GM04504 (cell line): Measurements from ENCODE around the gene RBM34.
"Not testable (repeated sequence)": the region's sequence is repeated elsewhere in the genome, so short reads cannot be mapped to it uniquely, and the experiment has no call there.

ENCODE experiments used
- DNase-seq: peaks from one replicate; pipeline ENCODE4 v3.0.0-alpha.2; 2012; ENCODE audit warnings: low read depth

The RBM34 gene

DNA sequence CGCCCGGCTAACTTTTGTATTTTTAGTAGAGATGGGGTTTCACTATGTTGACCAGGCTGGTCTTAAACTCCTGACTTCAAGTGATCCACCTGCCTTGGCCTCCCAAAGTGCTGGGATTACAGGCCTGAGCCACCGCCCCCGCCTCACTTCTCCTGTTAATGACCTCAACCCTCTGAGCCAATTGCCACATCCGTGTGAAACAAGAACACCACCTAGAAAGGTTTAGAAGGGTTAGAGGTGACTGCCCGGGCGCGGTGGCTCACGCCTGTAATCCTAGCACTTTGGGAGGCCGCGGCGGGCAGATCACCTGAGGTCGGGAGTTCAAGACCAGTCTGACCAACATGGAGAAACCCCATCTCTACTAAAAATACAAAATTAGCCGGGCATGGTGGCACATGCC, 68.6 kb downstream of the RBM34 start:
- DNase-seq: not testable (repeated sequence)

DNA sequence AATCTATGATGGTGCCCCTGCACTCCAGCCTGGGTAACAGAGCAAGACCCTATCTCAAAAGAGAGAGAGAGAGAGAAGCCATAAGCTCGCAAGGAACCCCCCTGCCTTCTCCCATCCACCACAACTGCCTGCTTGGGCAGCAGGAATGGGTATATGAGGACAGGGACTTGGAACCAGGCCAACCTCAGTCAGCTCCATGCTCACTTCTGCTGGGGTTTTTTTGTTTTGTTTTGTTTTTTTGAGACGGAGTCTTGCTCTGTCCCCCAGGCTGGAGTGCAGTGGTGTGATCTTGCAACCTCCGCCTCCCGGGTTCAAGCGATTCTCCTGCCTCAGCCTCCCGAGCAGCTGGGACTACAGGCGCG, 69.0 kb downstream of the RBM34 start:
- DNase-seq: not testable (repeated sequence)

DNA sequence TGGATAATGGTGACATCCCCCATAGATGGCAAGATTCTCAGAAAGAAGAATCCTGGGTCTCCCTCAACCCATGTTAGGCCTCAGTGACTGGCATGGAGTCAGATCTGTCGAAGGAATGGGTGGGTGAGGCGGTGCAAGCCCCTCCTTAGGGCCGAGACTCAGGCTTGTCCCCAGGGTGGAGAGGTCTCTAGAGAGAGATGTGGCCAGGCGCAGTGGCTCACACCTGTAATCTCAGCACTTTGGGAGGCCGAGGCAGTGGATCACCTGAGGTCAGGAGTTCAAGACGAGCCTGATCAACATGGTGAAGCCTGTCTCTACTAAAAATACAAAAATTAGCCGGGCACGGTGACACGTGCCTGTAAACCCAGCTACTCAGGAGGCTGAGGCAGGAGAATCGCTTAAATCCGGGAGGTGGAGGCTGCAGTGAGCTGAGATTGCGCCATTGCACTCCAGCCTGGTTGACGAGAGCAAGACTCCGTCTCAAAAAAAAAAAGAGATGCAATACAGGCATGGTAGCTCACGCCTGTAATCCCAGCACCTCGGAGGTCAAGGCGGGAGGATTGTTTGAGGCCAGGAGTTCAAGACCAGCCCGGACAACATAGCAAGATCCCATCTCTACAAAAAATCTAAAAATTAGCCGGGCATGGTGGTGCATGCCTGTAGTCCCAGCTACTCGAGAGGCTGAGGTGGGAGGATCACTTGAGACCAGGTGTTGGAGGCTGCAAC, 69.6 kb downstream of the RBM34 start:
- not testable (repeated sequence) for DNase-seq

DNA sequence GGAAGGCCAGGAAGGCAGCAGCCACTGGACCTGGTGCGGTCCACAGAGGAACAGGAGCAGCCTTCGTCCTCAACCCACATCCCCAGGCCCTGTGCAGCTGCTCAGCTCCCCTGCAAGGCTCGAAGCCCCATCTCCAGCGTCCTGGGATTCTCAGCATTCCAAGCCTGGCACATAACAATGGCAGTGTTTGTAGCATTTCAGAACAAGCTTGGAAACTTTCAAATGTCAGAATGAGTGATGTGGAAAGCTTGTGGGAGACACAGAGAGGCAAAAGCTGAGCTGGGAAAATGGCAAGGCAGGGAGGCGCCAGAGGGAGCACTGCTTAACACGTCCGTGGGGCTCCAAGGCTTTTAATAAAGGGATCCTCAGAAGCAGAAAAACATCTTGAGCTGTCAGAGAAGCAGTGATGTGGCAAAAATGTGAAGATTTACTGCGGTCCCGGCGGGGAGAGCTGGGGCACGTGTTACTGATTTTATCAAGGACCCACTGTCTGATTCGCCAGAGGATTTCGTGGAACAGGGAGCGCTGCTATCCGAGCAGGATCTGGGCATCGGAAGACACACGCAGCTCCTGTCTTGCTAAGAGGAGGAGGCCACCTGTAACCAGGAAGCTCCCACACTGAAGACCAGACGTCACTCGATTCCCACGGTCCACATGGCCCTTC, 70.5 kb downstream of the RBM34 start:
- DNase-seq: no peak

DNA sequence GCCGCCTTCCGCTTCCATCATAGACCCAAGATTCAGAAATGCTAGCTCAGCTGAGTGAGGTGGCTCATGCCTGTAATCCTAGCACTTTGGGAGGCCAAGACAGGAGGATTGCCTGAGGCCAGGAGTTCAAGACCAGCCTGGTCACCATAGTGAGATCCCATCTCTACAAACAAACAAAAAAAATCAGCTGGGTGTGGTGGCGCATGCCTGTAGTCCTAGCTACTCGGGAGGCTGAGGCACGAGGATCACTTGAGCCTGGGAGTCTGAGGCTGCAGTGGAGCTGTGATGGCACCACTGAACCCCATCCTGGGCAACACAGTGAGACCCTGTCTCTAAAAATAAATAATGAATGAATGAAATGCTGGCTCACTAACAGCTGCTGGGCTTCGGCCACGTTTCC, 72.1 kb downstream of the RBM34 start:
- DNase-seq: no peak

DNA sequence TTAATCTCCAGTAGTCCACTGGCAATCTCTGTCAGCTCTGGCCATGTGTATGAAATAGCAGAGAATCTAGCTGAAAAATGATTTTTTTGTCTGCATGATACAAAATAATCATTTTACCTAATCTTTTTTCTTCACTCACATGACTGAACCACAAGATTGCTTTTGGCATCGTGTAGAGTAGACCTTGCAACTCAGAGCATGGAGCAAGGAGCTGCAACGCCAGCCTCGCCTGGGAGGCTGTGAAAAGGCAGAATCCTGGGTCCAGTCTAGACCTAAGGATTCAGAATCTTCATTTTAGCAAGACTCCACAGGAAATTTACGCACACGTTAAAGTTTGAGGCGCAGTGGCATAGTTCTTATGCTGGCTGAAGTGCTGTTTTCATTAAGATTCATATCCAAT, 72.6 kb downstream of the RBM34 start:
- no peak for DNase-seq

DNA sequence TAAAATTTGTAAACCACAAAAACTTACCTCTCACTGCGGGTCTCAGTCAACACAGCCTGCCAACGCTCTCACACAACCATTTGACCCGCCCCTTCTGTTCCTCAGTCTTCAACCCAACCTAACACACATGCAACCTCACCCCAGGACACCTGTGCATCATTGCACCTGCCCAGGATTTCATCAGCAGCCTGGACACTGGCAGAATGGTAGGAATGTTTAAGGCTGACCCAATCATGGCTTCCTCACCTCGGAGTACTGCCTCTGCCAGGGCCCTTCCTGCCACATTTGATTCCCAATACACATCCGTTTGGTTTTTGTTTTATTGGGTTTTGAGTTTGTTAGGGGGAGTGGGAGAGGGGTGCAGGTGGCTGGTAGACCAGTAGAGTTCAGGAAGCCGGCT, 73.1 kb downstream of the RBM34 start:
- DNase-seq: no peak

DNA sequence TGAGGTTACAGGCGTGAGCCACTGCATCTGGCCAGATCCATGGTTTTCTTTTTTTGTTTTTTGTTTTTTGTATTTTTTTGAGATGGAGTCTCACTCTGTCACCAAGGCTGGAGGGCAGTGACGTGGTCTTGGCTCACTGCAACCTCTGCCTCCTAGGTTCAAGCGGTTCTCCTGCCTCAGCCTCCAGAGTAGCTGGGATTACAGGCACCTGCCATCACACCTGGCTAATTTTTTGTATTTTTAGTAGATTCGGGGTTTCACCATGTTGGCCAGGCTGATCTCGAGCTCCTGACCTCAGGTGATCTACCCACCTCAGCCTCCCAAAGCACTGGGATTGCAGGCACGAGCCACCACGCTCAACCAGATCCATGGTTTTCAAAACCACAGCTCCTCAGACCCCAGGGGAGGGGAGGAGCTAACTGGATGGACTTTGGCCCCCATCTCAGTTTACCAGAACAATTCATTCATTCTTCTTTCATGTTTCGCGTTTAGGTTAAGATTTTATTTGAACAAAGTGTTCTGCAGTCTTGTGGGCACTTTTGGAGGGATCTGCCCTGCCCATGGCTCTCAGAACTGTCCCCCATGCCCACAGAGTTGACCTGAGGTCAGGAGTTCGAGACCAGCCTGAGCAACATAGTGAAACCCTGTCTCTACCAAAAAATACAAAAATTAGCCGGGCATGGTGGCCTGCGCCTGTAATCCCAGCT, 75.5 kb downstream of the RBM34 start:
- not testable (repeated sequence) for DNase-seq
